ENCODE measurements around the gene KIFBP.
A peak's percentile ranks its signal among the peaks of the same experiment; 100 is the strongest.

KIFBP gene

GRCh38 chr10:68950598-68950997, 38.0 kb upstream of the KIFBP start:
- Histone ChIP-seq H4K20me1 (ENCODE audit: insufficient read depth, low read length, poor library complexity, severe bottlenecking) (no peaks in the 10 kb centered on the region), H3K79me2 (ENCODE audit: insufficient read depth, low read length) (peaks cover 8% of the 10 kb centered on the region; the same call in 1 of the 2 replicates), H2AFZ (ENCODE audit: low read length) (no peak overlapping the region), H3K36me3 (ENCODE audit: insufficient read depth, low read length) (peaks cover 40% of the 10 kb centered on the region), H3K9me2 (replicated peaks; ENCODE audit: low read depth, low read length) (no peaks in the 10 kb centered on the region), H3F3A (ENCODE audit: low read depth) (no peaks in the 10 kb centered on the region), H3K9ac (ENCODE audit: low read depth, low read length, poor library complexity, severe bottlenecking) (no peak overlapping the region), H3K4me1 (ENCODE audit: insufficient read depth, low read length, poor library complexity, severe bottlenecking) (peaks cover 4% of the 10 kb centered on the region), H3K4me2 (ENCODE audit: low read depth, low read length, poor library complexity, severe bottlenecking) (no peak overlapping the region), H3K27me3 (ENCODE audit: insufficient read depth, low read length, poor library complexity, severe bottlenecking) (no peaks in the 10 kb centered on the region), H3K9me3 (ENCODE audit: insufficient read depth, low read depth, low read length) (no peaks in the 10 kb centered on the region), H3K4me3 (ENCODE audit: low read length, poor library complexity, severe bottlenecking) (no peak overlapping the region)
- TF ChIP-seq EZH2phosphoT487 (IDR thresholded peaks at IDR 0.05; ENCODE audit: borderline replicate concordance) (no peak), CTCF (conservative IDR thresholded peaks at IDR 0.05; ENCODE audit: low read length) (no peak)

GRCh38 chr10:68954904-68955303, 33.7 kb upstream of the KIFBP start:
- Histone ChIP-seq H3K27me3 (ENCODE audit: insufficient read depth, low read length, poor library complexity, severe bottlenecking) (no peaks in the 10 kb centered on the region), H3K4me1 (ENCODE audit: insufficient read depth, low read length, poor library complexity, severe bottlenecking) (peaks cover 27% of the 10 kb centered on the region), H3K9me3 (ENCODE audit: insufficient read depth, low read depth, low read length) (no peaks in the 10 kb centered on the region), H3K9ac (ENCODE audit: low read depth, low read length, poor library complexity, severe bottlenecking) (peak overlapping the region; percentile 95), H3K9me2 (replicated peaks; ENCODE audit: low read depth, low read length) (no peaks in the 10 kb centered on the region), H3K4me3 (ENCODE audit: low read length, poor library complexity, severe bottlenecking) (peak overlapping the region; percentile 95), H3K36me3 (ENCODE audit: insufficient read depth, low read length) (peaks cover 6% of the 10 kb centered on the region; the same call in 1 of the 2 replicates), H3F3A (ENCODE audit: low read depth) (no peaks in the 10 kb centered on the region), H3K4me2 (ENCODE audit: low read depth, low read length, poor library complexity, severe bottlenecking) (peak overlapping the region; percentile 89), H4K20me1 (ENCODE audit: insufficient read depth, low read length, poor library complexity, severe bottlenecking) (peaks cover 33% of the 10 kb centered on the region), H2AFZ (ENCODE audit: low read length) (no peak overlapping the region), H3K79me2 (ENCODE audit: insufficient read depth, low read length) (peaks cover 47% of the 10 kb centered on the region)
- TF ChIP-seq EZH2phosphoT487 (IDR thresholded peaks at IDR 0.05; ENCODE audit: borderline replicate concordance) (no peak), CTCF (conservative IDR thresholded peaks at IDR 0.05; ENCODE audit: low read length) (no peak)

GRCh38 chr10:68955355-68955831, 33.2 kb upstream of the KIFBP start:
- Histone ChIP-seq H3K9ac (ENCODE audit: low read depth, low read length, poor library complexity, severe bottlenecking) (peak overlapping the region; percentile 95), H3K4me3 (ENCODE audit: low read length, poor library complexity, severe bottlenecking) (peak overlapping the region; percentile 95), H3K9me3 (ENCODE audit: insufficient read depth, low read depth, low read length) (no peaks in the 10 kb centered on the region), H3K36me3 (ENCODE audit: insufficient read depth, low read length) (peaks cover 1% of the 10 kb centered on the region; the same call in 1 of the 2 replicates), H2AFZ (ENCODE audit: low read length) (peak overlapping the region; percentile 94), H3K4me2 (ENCODE audit: low read depth, low read length, poor library complexity, severe bottlenecking) (peak overlapping the region; percentile 89), H3F3A (ENCODE audit: low read depth) (no peaks in the 10 kb centered on the region), H3K27me3 (ENCODE audit: insufficient read depth, low read length, poor library complexity, severe bottlenecking) (no peaks in the 10 kb centered on the region), H3K4me1 (ENCODE audit: insufficient read depth, low read length, poor library complexity, severe bottlenecking) (peaks cover 29% of the 10 kb centered on the region), H3K79me2 (ENCODE audit: insufficient read depth, low read length) (peaks cover 52% of the 10 kb centered on the region), H3K9me2 (replicated peaks; ENCODE audit: low read depth, low read length) (no peaks in the 10 kb centered on the region), H4K20me1 (ENCODE audit: insufficient read depth, low read length, poor library complexity, severe bottlenecking) (peaks cover 36% of the 10 kb centered on the region)
- no peak for TF ChIP-seq CTCF (conservative IDR thresholded peaks at IDR 0.05; ENCODE audit: low read length)
- TF ChIP-seq EZH2phosphoT487 (IDR thresholded peaks at IDR 0.05; ENCODE audit: borderline replicate concordance) = no peak

All from Loucy (cell line).